Ecto neural progenitor cell (in vitro differentiated cells): ENCODE measurements around the gene RNF222.

Experiments
- DNase-seq: peaks from one replicate; pipeline ENCODE4 v3.0.0-alpha.2; 2018; ENCODE audit warnings: low spot score

Gene RNF222

GRCh38 chr17:8345052-8345690 is 52.5 kb downstream of the RNF222 start:
- DNase-seq: no peak

- DNase-seq: no peak
Measured at GRCh38 chr17:8341456-8341855, 56.2 kb downstream of the RNF222 start.
